DMS53 treated with DMSO at 0.1 percent for 48 hours (cell line): ENCODE data around the gene DDX27.

Experiments
- DNase-seq: peaks from one replicate; lab custom pipeline; 2025; ENCODE audit not compliant: unreplicated experiment; lab: John Stamatoyannopoulos, UW

The DDX27 gene

DNA sequence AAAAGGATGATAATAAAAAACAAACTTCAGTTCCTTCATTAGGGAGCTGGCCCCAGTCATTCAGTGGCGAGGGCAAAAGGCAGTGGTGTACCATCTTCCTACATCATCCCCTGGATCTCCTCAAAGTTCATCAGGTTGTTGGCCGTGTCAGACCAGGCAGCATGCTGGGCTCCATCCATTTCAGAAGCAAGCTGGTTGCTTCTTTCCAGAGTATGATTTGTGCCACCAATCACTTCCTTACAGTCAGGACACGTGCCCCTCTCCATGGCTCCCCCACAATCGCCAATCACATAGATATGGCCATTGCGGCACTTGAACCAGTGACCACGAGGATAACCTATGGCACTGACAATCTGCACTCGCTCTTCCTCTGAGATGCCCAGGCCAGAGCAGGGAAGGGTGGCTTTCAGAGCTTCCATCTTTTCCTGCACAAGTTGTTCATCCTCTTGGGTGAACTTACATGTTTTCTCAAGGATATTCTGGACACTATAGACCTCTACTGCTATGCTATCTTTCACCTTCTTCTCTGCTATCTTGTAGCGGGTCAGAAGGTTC lies 28.0 kb downstream of the DDX27 start:
- no peak for DNase-seq

DNA sequence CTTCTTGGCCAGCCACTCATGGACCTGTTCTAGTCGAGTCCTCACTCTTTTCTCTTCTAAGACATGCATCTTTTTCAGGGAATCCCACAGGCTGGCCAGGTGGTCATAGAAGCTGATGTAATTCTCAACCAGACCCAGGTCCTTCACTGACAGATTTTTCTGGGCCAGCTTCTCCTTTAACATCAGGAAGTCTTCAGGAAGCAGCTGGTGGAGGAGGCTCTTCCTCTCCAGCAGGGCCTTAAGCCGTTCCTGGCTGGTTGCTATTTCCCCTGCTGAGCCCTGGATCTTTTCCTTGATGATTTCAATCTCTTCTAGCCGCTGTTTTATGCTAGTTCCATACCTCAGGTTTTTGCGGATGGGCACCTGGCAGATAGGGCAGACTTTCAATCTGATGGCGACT lies 28.6 kb downstream of the DDX27 start:
- no peak for DNase-seq

DNA sequence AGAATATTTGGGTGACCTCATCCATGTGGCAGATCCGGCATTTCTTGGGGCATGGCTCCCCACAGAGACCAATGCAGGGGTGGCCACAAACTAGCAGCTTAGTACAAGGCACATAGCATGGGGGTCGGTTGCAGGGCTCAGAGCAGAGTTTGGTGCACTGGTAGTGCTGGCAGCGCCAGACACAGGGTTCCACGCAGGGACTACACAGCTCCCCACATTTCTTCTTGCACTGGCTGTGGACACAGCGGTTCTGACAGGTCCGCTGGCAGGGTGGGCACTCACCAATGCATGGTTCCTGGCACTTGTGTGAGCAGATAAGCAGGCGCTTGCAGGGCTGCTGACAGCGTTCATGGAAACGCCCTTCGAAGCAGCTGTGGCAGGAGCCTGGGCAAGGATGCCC lies 29.1 kb downstream of the DDX27 start:
- DNase-seq, result no peak

DNA sequence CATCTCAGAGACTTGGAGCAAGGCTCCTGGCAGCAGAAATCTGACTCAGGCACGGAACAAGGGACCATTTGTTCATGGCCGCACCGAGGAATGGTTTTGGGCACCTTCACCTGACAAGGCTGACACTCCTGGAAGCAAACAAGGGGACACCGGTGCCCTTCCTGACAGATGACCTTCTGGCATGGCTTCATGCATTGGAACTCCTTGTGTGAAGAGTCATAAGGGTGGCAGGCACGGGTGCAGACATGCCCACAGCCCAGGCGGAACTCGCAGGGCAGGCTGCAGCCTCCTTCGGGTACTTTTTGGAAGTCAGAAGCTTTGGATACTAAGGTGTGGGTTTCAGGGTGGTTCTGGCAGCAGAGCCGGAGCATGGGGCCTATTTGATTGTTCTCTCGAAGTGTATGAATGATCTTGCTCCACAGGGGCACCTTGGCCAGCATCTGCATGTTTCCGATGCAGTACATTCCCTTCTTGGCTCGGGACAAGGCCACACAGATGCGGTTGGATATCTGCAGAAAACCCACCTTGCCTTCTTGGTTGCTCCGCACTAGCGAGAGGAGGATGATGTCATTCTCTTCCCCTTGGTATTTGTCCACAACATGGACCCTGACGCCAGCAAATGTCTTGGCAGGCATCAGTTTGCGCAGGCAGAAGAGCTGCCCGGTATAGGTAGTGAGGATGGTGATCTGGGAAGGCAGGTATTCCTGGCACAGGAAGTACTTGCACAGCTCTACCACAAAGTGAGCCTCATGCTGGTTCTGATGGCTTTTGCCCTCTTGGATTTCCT lies 29.9 kb downstream of the DDX27 start:
- DNase-seq, result no peak

DNA sequence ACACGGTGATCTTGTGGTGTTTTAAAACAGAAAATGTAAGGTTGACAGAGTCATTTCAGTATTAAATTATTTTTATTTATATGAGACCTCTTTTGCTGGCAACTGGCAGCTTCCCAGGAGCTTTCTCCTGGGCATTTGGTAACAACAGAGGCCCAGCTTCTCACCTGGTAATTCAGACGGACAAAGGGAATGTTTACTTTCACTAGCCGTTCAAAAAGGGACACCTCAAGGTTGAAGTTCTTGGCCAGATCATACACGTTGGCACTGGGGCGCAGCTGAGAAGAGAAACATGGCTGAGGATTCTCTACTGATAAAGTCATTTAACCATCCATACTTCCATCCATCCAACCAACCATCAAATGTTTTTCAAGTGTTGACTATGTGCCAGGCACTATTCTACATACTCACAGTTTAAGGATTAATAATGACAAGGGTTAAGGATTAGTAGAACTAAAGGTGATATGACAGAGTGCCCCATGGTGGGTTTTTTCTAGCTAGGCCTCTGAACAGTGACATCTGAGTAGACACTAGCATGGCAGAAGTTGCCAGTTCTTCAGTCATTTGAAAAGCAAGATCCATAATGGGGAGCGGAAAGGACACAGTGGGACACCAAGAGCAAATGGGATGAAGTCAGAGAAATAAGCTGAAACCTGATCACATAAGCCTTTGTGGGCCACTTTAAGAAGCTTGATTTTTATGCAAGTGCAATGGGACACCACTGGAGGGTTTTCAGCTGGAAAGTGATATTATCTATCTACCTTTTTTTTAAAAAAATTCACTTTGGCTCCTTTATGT lies 33.5 kb downstream of the DDX27 start:
- DNase-seq, result no peak

DNA sequence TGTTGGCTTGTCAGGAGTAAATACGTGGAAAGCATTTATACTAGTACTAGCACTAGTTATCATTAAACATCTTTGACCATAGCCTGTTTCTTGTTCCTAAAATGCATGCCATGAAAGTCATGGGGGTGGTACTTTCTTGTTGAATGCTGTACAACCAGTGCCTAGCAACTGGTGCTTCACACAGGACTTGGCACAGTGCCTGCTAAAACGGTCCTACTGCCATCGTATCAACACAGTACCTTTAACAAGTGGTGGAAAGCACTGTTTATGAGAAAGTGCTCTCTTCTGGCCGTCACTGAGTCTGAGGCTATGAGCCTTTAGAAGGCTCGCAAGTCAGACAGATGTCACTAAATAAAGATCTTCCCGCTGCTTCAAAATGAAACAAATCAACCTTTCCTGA lies 37.0 kb downstream of the DDX27 start:
- DNase-seq, result no peak

DNA sequence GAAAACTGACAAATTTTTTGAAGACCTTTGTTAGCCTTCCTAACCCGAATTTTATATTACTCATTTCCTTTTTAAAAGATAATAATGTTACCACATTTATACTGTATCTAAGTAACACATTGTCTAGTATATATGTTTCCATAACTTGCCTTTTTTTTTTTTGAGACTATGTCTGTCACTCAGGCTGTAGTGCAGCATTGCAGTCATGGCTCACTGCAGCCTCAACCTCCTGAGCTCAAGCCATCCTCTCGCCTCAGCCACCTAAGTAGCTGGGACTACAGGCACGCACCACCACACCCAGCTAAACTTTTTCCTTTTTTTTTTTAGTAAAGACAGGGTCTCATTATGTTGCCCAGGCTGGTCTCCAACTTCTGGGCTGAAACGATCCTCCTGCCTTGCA lies 40.1 kb downstream of the DDX27 start:
- DNase-seq, result no peak

DNA sequence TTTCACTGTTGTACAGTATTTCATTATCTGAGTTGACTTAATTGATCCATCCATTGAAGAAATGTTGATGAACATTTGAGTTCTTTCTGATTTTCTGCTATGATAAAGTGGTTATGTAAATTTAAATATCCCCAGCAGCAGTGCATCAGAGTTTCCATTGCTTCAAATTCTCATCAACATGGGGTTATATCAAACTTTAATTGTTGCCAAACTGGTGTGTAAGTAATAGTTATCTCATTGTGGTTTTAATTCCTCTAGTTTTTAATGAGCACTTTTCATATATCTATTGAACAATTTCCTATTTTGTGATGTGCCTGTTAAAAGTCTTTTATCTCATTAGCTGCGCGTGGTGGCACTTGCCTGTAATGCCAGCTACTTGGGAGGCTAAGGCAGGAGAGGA lies 40.6 kb downstream of the DDX27 start:
- DNase-seq, result no peak

DNA sequence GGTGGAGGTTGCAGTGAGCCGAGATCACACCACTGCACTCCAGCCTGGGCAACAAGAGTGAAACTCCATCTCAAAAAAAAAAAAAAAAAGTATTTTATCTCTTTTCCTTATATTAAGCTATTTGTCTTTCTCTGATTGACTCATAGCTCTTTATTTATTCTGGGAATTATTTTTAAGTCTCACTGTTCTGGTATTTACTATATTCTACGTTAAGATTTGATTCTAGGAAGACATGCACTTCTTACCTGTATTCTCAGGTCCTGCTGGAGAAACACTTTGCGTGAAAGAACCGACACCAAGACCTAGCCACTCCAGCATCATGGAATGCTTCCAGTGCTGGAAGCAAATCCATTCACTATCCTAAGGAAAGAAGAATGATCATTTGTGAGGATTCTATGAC lies 41.0 kb downstream of the DDX27 start:
- no peak for DNase-seq

DNA sequence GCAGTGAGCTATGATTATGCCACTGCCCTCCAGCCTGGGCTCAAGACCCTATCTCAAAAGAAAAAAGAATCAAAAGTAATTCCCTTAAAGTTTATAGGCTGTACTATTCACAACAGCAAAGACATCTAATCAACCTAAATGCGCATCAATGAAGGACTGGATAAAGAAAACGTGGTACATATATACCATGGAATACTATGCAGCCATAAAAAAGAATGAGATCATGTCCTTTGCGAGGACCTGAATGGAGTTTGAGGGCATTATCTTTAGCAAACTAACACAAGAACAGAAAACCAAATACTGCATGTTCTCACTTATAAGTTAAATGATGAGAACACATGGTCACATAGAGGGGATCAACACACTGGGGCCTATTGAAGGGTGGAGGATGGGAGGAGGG lies 42.0 kb downstream of the DDX27 start:
- DNase-seq, result no peak

DNA sequence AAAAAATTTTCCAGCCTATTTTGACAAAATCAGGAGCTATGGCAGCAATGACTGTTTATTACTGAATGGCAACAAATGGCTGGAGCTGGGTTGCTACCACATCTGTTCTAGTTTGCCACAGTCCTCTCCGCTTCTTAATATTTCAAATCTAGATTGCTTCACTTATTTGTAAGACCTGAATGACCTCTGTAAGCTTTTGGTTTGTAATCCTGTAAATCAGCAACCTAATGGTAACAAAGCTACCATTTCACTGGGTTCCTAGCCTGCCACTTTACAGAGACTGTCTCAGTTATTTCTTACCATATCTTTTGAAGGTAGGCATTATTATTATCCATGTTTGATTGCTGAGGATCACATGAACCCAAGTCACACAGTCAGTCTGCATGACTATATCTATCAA lies 43.2 kb downstream of the DDX27 start:
- DNase-seq, result no peak

DNA sequence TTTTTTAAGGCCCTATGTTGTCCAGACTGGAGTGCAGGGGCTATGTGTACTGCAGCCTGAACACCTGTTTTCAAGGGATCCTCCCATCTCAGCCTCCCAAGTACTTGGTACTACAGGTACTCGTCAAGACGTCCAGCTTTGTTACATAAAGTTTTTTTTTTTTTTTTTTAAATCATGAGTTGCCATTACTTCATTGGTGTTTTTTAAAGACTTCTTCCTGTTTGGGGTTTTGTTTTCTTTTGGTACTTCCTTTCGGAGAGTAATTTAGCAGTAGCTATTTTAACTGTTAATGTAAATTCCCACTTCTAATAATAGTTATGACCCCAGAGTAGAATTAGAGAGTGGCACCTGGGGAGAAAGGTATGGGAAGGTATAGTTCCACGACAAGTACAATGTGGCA lies 48.1 kb downstream of the DDX27 start:
- DNase-seq, result no peak

DNA sequence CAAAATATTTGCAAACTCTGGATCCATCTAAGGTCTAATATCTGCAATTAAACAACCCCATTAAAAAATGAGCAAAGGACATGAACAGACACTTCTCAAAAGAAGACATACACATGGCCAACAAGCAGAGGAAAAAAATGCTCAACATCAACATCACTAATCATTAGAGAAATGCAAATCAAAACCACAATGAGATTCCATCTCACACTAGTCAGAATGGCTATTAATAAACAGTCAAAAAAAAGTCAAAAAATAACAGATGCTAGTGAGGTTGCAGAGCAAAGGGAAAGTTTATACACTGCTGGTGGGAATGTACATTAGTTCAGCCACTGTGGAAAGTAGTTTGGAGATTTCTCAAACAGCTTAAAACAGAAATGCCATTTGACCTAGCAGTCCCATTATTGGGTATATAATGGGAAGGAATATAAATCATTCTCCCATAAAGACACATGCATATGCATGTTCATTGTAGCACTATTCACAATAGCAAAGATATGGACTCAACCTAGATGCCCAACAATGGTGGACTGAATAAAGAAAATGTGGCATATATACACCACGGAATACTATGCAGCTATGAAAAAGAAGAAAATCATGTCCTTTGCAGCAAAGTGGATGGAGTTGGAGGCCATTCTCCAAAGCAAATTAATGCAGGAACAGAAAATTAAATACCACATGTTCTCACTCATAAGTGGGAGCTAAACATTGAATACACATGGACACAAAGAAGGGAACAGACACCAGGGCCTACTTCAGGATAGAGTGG lies 49.6 kb downstream of the DDX27 start:
- DNase-seq, result no peak

DNA sequence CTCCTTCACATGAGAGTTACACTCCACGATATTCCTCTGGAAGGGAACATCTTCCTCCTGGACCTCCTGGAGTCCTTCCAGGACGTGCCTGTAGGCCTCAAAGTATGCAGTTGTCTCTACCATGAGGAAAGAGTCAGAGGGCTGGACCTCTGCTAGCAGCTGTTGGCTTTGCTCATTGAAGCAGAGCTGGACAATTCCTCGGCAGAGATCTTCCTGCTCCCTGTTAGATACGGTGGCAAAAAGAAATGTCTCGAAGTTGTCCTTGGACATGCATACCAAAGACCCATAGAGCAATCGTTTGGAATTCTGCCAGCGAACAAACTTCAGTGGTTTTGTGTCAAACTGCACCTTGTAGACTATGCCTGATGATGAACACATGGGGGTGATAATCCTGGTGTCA lies 51.0 kb downstream of the DDX27 start:
- DNase-seq, result no peak

DNA sequence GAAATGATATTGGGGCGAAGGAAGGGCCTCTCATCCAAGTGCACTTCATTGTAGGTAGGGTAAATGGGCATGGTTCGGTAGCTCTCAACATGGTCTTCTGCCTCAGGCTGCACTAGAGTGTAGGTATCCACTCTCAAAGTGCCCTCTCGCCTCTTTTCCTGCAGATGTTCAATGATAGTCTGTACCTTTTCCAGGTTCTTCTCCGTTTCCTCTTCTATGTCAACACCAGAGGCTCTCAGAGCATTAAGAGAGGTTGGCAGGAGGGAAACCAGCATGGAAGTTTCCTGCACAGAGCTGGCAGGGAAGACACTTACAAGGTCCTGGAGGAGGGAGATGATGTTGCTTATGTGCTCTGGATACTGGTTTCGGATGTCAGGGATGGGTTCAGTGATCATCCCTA lies 51.5 kb downstream of the DDX27 start:
- DNase-seq, result no peak

DNA sequence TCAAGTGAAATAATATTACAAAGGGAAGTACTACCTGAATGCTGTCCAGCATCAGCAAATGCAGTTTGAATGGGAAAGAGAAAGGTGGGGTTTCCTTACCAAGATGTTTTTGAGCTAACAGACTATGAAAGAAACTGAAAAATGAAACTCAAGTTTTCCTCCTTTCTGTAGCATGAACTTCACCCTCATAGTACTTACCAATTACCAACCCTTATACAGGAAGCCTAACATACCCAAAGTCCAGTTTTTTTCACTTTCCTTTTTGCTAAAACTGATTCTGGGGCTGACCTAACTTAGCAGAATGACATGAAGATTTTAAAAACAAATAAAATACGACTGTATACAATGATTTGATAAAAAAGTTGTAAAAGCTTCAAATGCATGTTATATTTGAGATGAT lies 53.4 kb downstream of the DDX27 start:
- DNase-seq, result no peak

DNA sequence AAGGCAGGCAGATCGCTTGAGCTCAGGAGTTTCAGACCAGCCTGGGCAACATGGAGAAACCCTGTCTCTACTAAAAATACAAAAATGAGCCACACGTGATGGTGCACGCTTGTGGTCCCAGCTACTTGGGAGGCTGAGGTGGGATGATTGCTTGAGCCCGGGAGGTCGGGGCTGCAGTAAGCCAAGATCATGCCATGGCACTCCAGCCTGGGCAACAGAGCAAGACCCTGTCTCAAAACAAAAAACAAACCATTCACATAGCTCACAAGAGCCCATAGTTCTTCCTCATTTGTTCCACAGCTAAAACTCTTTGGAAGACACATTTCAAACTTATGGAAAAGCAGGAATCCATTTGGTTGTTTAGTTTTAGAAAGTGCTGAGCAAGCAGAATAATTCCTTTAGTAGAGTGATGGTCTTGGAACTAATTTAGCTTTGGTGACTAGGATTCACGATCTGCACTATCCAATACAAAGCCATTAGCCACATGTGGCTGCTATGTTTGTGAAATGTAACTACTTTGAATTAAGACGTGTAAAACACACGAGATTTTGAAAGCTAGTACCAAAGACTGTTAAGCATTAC lies 54.6 kb downstream of the DDX27 start:
- no peak for DNase-seq

DNA sequence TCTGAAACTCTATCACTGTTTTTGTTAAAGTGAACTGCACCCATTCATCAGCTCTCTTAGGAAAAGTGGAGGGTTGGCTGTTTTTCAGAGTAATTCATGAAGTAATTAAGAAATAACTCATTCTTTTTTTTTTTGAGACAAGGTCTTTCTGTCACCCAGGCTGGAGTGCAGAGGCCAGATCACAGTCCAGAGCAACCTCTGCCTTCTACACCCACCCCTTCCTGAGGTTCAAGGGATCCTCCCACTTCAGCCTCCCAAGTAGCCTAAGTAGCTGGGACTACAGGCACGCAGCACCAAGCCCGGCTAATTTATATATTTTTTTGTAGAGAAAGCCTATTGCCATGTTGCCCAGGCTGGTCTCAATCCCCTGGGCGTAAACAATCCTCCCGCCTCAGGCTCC lies 56.0 kb downstream of the DDX27 start:
- DNase-seq, result no peak

DNA sequence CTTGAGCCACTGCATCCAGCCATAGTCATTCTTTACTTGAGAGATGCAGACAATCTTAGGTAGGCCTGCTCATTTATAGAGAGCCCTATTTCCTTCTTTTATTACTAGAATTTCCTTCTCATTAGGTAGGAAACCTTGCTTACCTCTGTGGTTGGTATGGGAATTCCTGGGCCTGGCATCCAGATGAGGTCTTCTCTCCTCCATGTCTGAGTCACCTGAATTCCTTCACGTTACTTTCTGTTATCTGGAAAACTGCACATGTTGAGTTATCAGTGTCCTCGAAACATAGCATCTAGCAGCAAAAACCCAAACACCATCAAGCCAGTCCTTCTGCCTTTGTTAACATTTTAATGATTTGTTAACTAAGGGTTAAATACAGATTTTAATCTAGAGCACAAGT lies 56.4 kb downstream of the DDX27 start:
- no peak for DNase-seq

DNA sequence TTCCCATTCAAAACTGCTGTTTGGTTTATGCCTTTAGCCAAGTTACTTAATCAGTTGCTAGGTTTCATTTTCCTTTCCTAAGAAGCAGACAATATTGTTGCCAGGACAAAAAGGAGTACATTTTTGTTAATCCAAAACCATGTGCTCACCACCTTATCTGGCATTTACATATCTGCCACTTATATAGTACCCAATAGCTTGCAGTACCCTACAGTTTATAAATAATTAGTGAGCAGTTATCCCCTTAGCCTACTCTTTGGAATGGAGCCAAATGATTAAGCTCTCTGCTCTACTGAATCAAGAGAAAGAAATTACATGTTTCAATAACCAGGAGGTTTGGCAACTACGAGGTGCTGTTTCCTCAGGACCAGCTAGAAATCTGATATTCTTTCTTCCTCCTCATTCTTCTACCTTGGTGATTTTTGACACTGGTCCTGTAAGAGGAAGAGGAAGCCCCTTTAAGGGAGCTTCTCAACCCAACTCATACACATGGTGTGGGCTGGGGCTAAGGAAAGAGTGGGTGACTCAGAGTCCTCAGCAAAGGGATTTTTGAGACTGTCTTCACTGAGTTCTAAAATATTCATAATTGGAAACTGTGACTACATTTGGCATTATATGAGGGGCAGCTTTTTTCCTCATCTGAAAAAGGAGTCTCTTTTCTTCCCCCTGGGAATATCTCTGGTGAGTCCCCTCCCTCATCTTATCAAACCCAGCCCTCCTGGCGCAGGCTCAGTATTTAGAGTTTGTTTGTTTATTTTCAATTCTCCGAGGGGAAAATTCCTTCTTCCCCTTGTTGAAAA lies 57.1 kb downstream of the DDX27 start:
- no peak for DNase-seq
